Endothelial cell of umbilical vein (primary cell): ENCODE measurements around the gene TMEM217.

Experiments
- CTCF ChIP-seq, 2 donors: IDR thresholded peaks; 1 replicate in 1 of 2; 2 replicates in 1 of 2; pipeline ENCODE4 v1.5.1; 2011; ENCODE audit warnings: low read length in 2 of 2, mild to moderate bottlenecking in 2 of 2, moderate library complexity in 2 of 2, control low read depth in 1 of 2, inconsistent platforms in 1 of 2, low read depth in 1 of 2; ENCODE audit not compliant: insufficient read depth in 1 of 2; ENCODE audit errors: extremely low read depth in 1 of 2
- EZH2 ChIP-seq: IDR thresholded peaks from 2 replicates; pipeline ENCODE4 v1.6.1; 2012; ENCODE audit warnings: borderline replicate concordance, low read depth, mild to moderate bottlenecking, moderate library complexity, low read length, inconsistent platforms; ENCODE audit not compliant: severe bottlenecking
- GATA2 ChIP-seq: IDR thresholded peaks from 2 replicates; pipeline ENCODE4 v1.7.0; 2011; ENCODE audit warnings: low read depth, mild to moderate bottlenecking, moderate library complexity, mixed read lengths, low read length; ENCODE audit not compliant: insufficient read length, insufficient read depth
- MAX ChIP-seq: IDR thresholded peaks from 2 replicates; pipeline ENCODE4 v1.6.1; 2011; ENCODE audit not compliant: insufficient read depth, insufficient read length
- POLR2A ChIP-seq: IDR thresholded peaks from 2 replicates; pipeline ENCODE4 v1.6.1; 2012; ENCODE audit warnings: low read depth, mild to moderate bottlenecking, control low read depth, low read length
- POLR2AphosphoS5 ChIP-seq: IDR thresholded peaks from 2 replicates; pipeline ENCODE4 v1.6.1; 2012; ENCODE audit warnings: low read depth, mild to moderate bottlenecking, control low read depth, low read length, moderate library complexity; ENCODE audit not compliant: insufficient read depth

GRCh38 chr6:37205175-37205996 lies 52.6 kb downstream of the TMEM217 start:
- no peak for TF ChIP-seq MAX
- TF ChIP-seq CTCF (IDR thresholded peaks at IDR 0.05; ENCODE audit: extremely low read depth in 1 of 2, insufficient read depth in 1 of 2, low read depth in 1 of 2, low read length in 2 of 2), result no peak
- TF ChIP-seq EZH2, result no peak
- no peak for TF ChIP-seq POLR2A
- no peak for TF ChIP-seq POLR2AphosphoS5
- TF ChIP-seq GATA2, result no peak
